HepG2 (cell line): Measurements from ENCODE around the gene CTDNEP1. TPM values are rescaled to one million over a fixed set of nuclear protein-coding genes. Genes with fewer than 3 reads are reported as not detected.

Experiments used
- FIP1L1 ChIP-seq: fragments of 200-400 bp; formaldehyde crosslinking; IDR thresholded peaks from 2 replicates; pipeline ENCODE4 v1.6.1; 2018; ENCODE audit warnings: low read depth, mild to moderate bottlenecking, low read length, moderate library complexity, borderline replicate concordance; ENCODE audit not compliant: insufficient read depth
- FOXC1 ChIP-seq: sonication (generic); formaldehyde crosslinking; IDR thresholded peaks from 2 replicates; pipeline ENCODE4 v1.8.0; 2022; ENCODE audit warnings: mild to moderate bottlenecking, missing genetic modification reagents, borderline replicate concordance
- HNF4A ChIP-seq: sonication (generic); formaldehyde crosslinking; IDR thresholded peaks from 2 replicates; pipeline ENCODE4 v1.4.0; 2020; ENCODE audit warnings: missing genetic modification reagents
- KDM3A ChIP-seq: IDR thresholded peaks from 2 replicates; pipeline ENCODE4 v1.6.1; 2018; ENCODE audit warnings: low read depth, missing compliant biosample characterization
- MBNL3 ChIP-seq: fragments of 250-450 bp; sonication (Bioruptor Pico); conservative IDR thresholded peaks from 2 replicates; pipeline ENCODE4 v1.8.0; 2022; ENCODE audit warnings: mild to moderate bottlenecking, inconsistent platforms
- NFE2L2 ChIP-seq: fragments of 150-350 bp; IDR thresholded peaks from 2 replicates; pipeline ENCODE4 v1.6.1; 2014; ENCODE audit warnings: low read length
- NPAS2 ChIP-seq: sonication (generic); formaldehyde crosslinking; IDR thresholded peaks from 2 replicates; pipeline ENCODE4 v1.8.0; 2022; ENCODE audit warnings: mild to moderate bottlenecking, missing genetic modification reagents, borderline replicate concordance
- RAD51 ChIP-seq: fragments of 450-650 bp; IDR thresholded peaks from 2 replicates; pipeline ENCODE4 v1.6.1; 2016; ENCODE audit warnings: borderline replicate concordance
- TARDBP ChIP-seq: sonication (generic); formaldehyde crosslinking; IDR thresholded peaks from 2 replicates; pipeline ENCODE4 v1.8.0; 2022; ENCODE audit warnings: mild to moderate bottlenecking, missing genetic modification reagents
- TBX2 ChIP-seq: sonication (generic); formaldehyde crosslinking; IDR thresholded peaks from 2 replicates; pipeline ENCODE4 v1.5.0; 2020; ENCODE audit warnings: missing genetic modification reagents, mild to moderate bottlenecking, borderline replicate concordance
- TEAD2 ChIP-seq: sonication (generic); formaldehyde crosslinking; IDR thresholded peaks from 2 replicates; pipeline ENCODE4 v1.9.0; 2021; ENCODE audit warnings: missing genetic modification reagents
- TSC22D2 ChIP-seq: sonication (generic); formaldehyde crosslinking; IDR thresholded peaks from 2 replicates; pipeline ENCODE4 v1.5.1; 2020; ENCODE audit warnings: missing genetic modification reagents, mild to moderate bottlenecking, borderline replicate concordance
- ZFP36 ChIP-seq: fragments of 150-350 bp; IDR thresholded peaks from 2 replicates; pipeline ENCODE4 v1.6.1; 2018; ENCODE audit warnings: borderline replicate concordance, low read length, low read depth; ENCODE audit not compliant: partially characterized antibody
- ZIK1 ChIP-seq: sonication (generic); formaldehyde crosslinking; IDR thresholded peaks from 2 replicates; pipeline ENCODE4 v1.5.0; 2020; ENCODE audit warnings: mild to moderate bottlenecking, low read depth, missing genetic modification reagents, borderline replicate concordance
- ZMYM4 ChIP-seq: sonication (generic); formaldehyde crosslinking; IDR thresholded peaks from 2 replicates; pipeline ENCODE4 v1.8.1; 2023; ENCODE audit warnings: mild to moderate bottlenecking, missing genetic modification reagents
- ZNF138 ChIP-seq: sonication (generic); formaldehyde crosslinking; IDR thresholded peaks from 2 replicates; pipeline ENCODE4 v1.5.0; 2020; ENCODE audit warnings: mild to moderate bottlenecking, low read depth, missing genetic modification reagents
- ZNF3 ChIP-seq: IDR thresholded peaks from 2 replicates; pipeline ENCODE4 v1.7.0; 2017; ENCODE audit warnings: inconsistent platforms
- ZNF432 ChIP-seq: sonication (generic); formaldehyde crosslinking; IDR thresholded peaks from 2 replicates; pipeline ENCODE4 v1.5.0; 2020; ENCODE audit warnings: missing genetic modification reagents, mild to moderate bottlenecking, borderline replicate concordance
- ZNF451 ChIP-seq: sonication (generic); formaldehyde crosslinking; IDR thresholded peaks from 2 replicates; pipeline ENCODE4 v1.5.0; 2020; ENCODE audit warnings: mild to moderate bottlenecking, missing genetic modification reagents
- ZNF792 ChIP-seq: IDR thresholded peaks from 2 replicates; pipeline ENCODE4 v1.6.1; 2016
- ZSCAN20 ChIP-seq: sonication (generic); formaldehyde crosslinking; IDR thresholded peaks from 2 replicates; pipeline ENCODE4 v1.4.0; 2020; ENCODE audit warnings: missing genetic modification reagents, mild to moderate bottlenecking, borderline replicate concordance
- polyA plus RNA-seq, 8 experiments: library from polyadenylated mRNA; depleted of rRNA in 3 of 8; stranded (reverse) in 7 of 8; unstranded in 1 of 8; fragments of >200 nt; fragmentation: Illumina TruSeq in 4 of 8; extraction: Trizol in 4 of 8; gene quantifications; 2 replicates each; pipeline versions ENCODE4 v1.2.1 to v1.2.3, GENCODE V29; 2011 to 2016; ENCODE audit warnings: low read depth in 4 of 8, missing spikeins in 1 of 8, mixed read lengths in 1 of 8; ENCODE audit not compliant: insufficient read depth in 1 of 8
- total RNA-seq, 5 experiments: library from RNA; depleted of rRNA; stranded (reverse); fragments of >200 nt; fragmentation: Illumina TruSeq; extraction: Trizol; gene quantifications; 2 replicates each; pipeline ENCODE4 v1.2.3, GENCODE V29; 2016; ENCODE audit warnings: low read depth in 1 of 5
- TF ChIP-seq, protein P1 (sequence below): sonication (generic); formaldehyde crosslinking; IDR thresholded peaks from 2 replicates; pipeline ENCODE4 v1.4.0; 2020; ENCODE audit warnings: missing genetic modification reagents
- TF ChIP-seq, protein P2 (sequence below): sonication (generic); formaldehyde crosslinking; IDR thresholded peaks from 2 replicates; pipeline ENCODE4 v1.8.1; 2023; ENCODE audit warnings: missing genetic modification reagents, inconsistent platforms, borderline replicate concordance
- TF ChIP-seq, protein P3 (sequence below): sonication (generic); formaldehyde crosslinking; IDR thresholded peaks from 2 replicates; pipeline ENCODE4 v1.4.0; 2020; ENCODE audit warnings: mild to moderate bottlenecking, missing genetic modification reagents, borderline replicate concordance

The CTDNEP1 gene
- total and polyA plus RNA-seq, 2 of the 13 experiments (the other 11 are each of a cell fraction or from before 2014, with no cell fraction given): 19.8 to 118 TPM

DNA sequence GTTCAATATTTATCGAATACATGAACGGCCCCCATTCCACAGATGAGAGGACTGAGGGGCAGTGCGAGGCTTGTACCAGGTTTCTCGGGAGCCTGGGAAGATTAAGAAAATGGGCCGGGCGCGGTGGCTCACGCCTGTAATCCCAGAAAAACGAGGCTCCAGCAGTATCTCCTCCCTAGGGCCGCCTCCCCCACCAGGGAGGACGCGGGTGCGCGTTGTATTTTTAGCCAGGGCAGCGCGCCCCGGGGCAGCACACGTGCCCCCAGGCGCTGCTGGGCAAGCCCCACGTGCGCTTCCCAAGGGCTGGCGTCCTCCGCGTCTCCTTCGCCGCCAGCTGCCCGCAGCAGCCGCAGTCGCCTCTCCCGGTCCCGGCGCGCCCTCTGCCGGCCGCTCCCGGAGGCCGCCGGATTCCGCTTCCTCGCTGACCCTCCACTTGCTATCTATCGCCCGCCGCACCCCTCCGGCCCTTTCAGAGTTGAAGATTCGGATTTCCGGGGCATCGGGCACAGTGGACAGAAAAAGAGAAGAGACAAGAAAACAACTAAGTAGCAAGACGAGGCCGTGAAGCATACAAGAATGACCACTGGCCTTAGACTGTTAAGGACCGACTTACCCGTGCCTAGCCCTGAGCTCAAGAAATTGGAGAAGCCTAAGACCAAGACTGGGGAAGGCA, 44.8 kb upstream of the CTDNEP1 start (continued):
- no peak for TF ChIP-seq RAD51
- peak; percentile 36; the same call in 1 of the 2 replicates for TF ChIP-seq TSC22D2 (CRISPR knock-in tag)
- TF ChIP-seq ZNF3 (CRISPR knock-in tag): no peak
- TF ChIP-seq ZSCAN20 (CRISPR knock-in tag): no peak
- TF ChIP-seq, protein P1, sequence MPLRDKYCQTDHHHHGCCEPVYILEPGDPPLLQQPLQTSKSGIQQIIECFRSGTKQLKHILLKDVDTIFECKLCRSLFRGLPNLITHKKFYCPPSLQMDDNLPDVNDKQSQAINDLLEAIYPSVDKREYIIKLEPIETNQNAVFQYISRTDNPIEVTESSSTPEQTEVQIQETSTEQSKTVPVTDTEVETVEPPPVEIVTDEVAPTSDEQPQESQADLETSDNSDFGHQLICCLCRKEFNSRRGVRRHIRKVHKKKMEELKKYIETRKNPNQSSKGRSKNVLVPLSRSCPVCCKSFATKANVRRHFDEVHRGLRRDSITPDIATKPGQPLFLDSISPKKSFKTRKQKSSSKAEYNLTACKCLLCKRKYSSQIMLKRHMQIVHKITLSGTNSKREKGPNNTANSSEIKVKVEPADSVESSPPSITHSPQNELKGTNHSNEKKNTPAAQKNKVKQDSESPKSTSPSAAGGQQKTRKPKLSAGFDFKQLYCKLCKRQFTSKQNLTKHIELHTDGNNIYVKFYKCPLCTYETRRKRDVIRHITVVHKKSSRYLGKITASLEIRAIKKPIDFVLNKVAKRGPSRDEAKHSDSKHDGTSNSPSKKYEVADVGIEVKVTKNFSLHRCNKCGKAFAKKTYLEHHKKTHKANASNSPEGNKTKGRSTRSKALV: no peak
- TF ChIP-seq HNF4A: no peak
- TF ChIP-seq ZFP36: no peak
- peak; percentile 38; the same call in 1 of the 2 replicates for TF ChIP-seq TARDBP (CRISPR knock-in tag)
- TF ChIP-seq, protein P2, sequence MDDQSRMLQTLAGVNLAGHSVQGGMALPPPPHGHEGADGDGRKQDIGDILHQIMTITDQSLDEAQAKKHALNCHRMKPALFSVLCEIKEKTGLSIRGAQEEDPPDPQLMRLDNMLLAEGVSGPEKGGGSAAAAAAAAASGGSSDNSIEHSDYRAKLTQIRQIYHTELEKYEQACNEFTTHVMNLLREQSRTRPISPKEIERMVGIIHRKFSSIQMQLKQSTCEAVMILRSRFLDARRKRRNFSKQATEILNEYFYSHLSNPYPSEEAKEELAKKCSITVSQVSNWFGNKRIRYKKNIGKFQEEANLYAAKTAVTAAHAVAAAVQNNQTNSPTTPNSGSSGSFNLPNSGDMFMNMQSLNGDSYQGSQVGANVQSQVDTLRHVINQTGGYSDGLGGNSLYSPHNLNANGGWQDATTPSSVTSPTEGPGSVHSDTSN (CRISPR knock-in tag): no peak
- TF ChIP-seq TBX2 (CRISPR knock-in tag): peak; percentile 58
- TF ChIP-seq ZNF451: no peak
- peak; percentile 16; the same call in 1 of the 2 replicates for TF ChIP-seq ZMYM4 (CRISPR knock-in tag)
- TF ChIP-seq NPAS2 (CRISPR knock-in tag): no peak
- TF ChIP-seq TEAD2: no peak; the same call in 1 of the 2 replicates
- TF ChIP-seq MBNL3 (CRISPR knock-in tag): no peak
- TF ChIP-seq ZNF138 (CRISPR knock-in tag): 0 out of 2 replicates have a peak, but pooled peaks have one; percentile 44
- TF ChIP-seq ZNF792 (CRISPR knock-in tag): peak; percentile 66; the same call in 1 of the 2 replicates
- TF ChIP-seq NFE2L2: no peak
- TF ChIP-seq ZIK1 (CRISPR knock-in tag): no peak
- peak; percentile 89 for TF ChIP-seq KDM3A (CRISPR knock-in tag)
- peak; percentile 54; the same call in 1 of the 2 replicates for TF ChIP-seq FOXC1 (CRISPR knock-in tag)
- no peak for TF ChIP-seq FIP1L1
- no peak for TF ChIP-seq ZNF432 (CRISPR knock-in tag)
- TF ChIP-seq, protein P3, sequence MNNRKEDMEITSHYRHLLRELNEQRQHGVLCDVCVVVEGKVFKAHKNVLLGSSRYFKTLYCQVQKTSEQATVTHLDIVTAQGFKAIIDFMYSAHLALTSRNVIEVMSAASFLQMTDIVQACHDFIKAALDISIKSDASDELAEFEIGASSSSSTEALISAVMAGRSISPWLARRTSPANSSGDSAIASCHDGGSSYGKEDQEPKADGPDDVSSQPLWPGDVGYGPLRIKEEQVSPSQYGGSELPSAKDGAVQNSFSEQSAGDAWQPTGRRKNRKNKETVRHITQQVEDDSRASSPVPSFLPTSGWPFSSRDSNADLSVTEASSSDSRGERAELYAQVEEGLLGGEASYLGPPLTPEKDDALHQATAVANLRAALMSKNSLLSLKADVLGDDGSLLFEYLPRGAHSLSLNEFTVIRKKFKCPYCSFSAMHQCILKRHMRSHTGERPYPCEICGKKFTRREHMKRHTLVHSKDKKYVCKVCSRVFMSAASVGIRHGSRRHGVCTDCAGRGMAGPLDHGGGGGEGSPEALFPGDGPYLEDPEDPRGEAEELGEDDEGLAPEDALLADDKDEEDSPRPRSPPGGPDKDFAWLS (CRISPR knock-in tag): no peak
